Activated CD8-positive, alpha-beta memory T cell treated with anti-CD3 and anti-CD28 coated beads, Interleukin-2, amount 10 ng/mL, durations not matched to agents 7 days and 5 days (primary cell): ENCODE measurements around the gene MYOZ3. TPM values are rescaled to one million over a fixed set of nuclear protein-coding genes. Genes with fewer than 3 reads are reported as not detected.

Experiments
- ATAC-seq: fragments of 150-1000 bp; cut with Tn5 transposase; one replicate; pipeline ENCODE4 v1.10.0; 2021; ENCODE audit warnings: moderate library complexity
- CTCF ChIA-PET: fragments of 350-600 bp; sonication (Branson Sonifier 250); formaldehyde crosslinking; loops from one replicate; lab custom pipeline; 2021; ENCODE audit warnings: antibody characterized with exemption; lab: Charles Lee
- DNase-seq: peaks from one replicate; pipeline ENCODE4 v3.0.0-alpha.2; 2020
- H3K27ac Mint-ChIP-seq: one replicate; pipeline ENCODE4 v1.8.0; 2021; ENCODE audit warnings: mild to moderate bottlenecking, mixed read lengths
- H3K27me3 Mint-ChIP-seq: one replicate; pipeline ENCODE4 v1.8.0; 2021; ENCODE audit warnings: mixed read lengths
- H3K36me3 Mint-ChIP-seq: one replicate; pipeline ENCODE4 v1.8.0; 2021; ENCODE audit warnings: mild to moderate bottlenecking, mixed read lengths
- H3K4me1 Mint-ChIP-seq: one replicate; pipeline ENCODE4 v1.8.0; 2021; ENCODE audit warnings: mixed read lengths
- H3K4me3 Mint-ChIP-seq: one replicate; pipeline ENCODE4 v1.8.0; 2021; ENCODE audit warnings: mild to moderate bottlenecking, moderate library complexity, mixed read lengths
- H3K9me3 Mint-ChIP-seq: one replicate; pipeline ENCODE4 v1.8.0; 2022; ENCODE audit warnings: low read depth, mixed read lengths
- total RNA-seq, 2 experiments: library from RNA; stranded (reverse); gene quantifications; one replicate each; pipeline ENCODE4 v1.2.3, GENCODE V29; 2021

MYOZ3 gene
- total RNA-seq, 2 experiments from 2014 or later: not detected

GRCh38 chr5:150642567-150642927, 18.5 kb upstream of the MYOZ3 start:
- no peak for ATAC-seq
- H3K27me3 Mint-ChIP-seq: peaks cover 17% of the 10 kb centered on the region
- no peaks in the 10 kb centered on the region for H3K4me1 Mint-ChIP-seq
- no peaks in the 10 kb centered on the region for H3K9me3 Mint-ChIP-seq
- H3K4me3 Mint-ChIP-seq: no peak overlapping the region
- no peaks in the 10 kb centered on the region for H3K36me3 Mint-ChIP-seq
- no peak overlapping the region for H3K27ac Mint-ChIP-seq
- DNase-seq: no peak
- CTCF ChIA-PET: interaction anchor here (0.9 to 1.4 kb wide), 2 partner anchors 13 to 21 kb away, joined by 3 to 4 read pairs; no protein-coding TSS in a partner anchor

GRCh38 chr5:150642991-150643710, 17.9 kb upstream of the MYOZ3 start:
- no peak for DNase-seq
- Mint-ChIP-seq H3K27me3 (peaks cover 14% of the 10 kb centered on the region), H3K4me3 (no peak overlapping the region), H3K4me1 (no peaks in the 10 kb centered on the region), H3K9me3 (no peaks in the 10 kb centered on the region), H3K27ac (no peak overlapping the region), H3K36me3 (no peaks in the 10 kb centered on the region)
- ATAC-seq: no peak
- CTCF ChIA-PET: interaction anchor here (0.9 to 1.4 kb wide), 2 partner anchors 13 to 21 kb away, joined by 3 to 4 read pairs; no protein-coding TSS in a partner anchor

GRCh38 chr5:150644058-150644457, 17.0 kb upstream of the MYOZ3 start:
- ATAC-seq (no peak), DNase-seq (no peak)
- Mint-ChIP-seq H3K9me3 (no peaks in the 10 kb centered on the region), H3K27ac (no peak overlapping the region), H3K36me3 (no peaks in the 10 kb centered on the region), H3K27me3 (peaks cover 10% of the 10 kb centered on the region), H3K4me3 (no peak overlapping the region), H3K4me1 (no peaks in the 10 kb centered on the region)
- CTCF ChIA-PET: interaction anchor here (0.7 kb wide), 1 partner anchor 203 kb away, joined by 3 read pairs; no protein-coding TSS in a partner anchor

- Mint-ChIP-seq H3K36me3 (no peaks in the 10 kb centered on the region), H3K9me3 (no peaks in the 10 kb centered on the region), H3K27me3 (peaks cover 10% of the 10 kb centered on the region), H3K4me1 (no peaks in the 10 kb centered on the region), H3K27ac (no peak overlapping the region), H3K4me3 (no peak overlapping the region)
- ATAC-seq (no peak), DNase-seq (no peak)
- CTCF ChIA-PET: interaction anchor here (0.7 kb wide), 1 partner anchor 202 kb away, joined by 3 read pairs; no protein-coding TSS in a partner anchor
Observed at GRCh38 chr5:150644514-150644913, 16.5 kb upstream of the MYOZ3 start.

- H3K36me3 Mint-ChIP-seq: no peaks in the 10 kb centered on the region
- DNase-seq (no peak), ATAC-seq (no peak)
- peaks cover 8% of the 10 kb centered on the region for H3K27me3 Mint-ChIP-seq
- no peak overlapping the region for H3K27ac Mint-ChIP-seq
- H3K4me1 Mint-ChIP-seq: no peaks in the 10 kb centered on the region
- no peaks in the 10 kb centered on the region for H3K9me3 Mint-ChIP-seq
- no peak overlapping the region for H3K4me3 Mint-ChIP-seq
- CTCF ChIA-PET: no interaction called here
Observed at GRCh38 chr5:150645070-150645700, 15.9 kb upstream of the MYOZ3 start.

GRCh38 chr5:150647275-150648251, 13.5 kb upstream of the MYOZ3 start:
- Mint-ChIP-seq H3K9me3 (no peaks in the 10 kb centered on the region), H3K27me3 (peaks cover 8% of the 10 kb centered on the region), H3K27ac (no peak overlapping the region), H3K4me1 (no peaks in the 10 kb centered on the region), H3K36me3 (no peaks in the 10 kb centered on the region), H3K4me3 (no peak overlapping the region)
- DNase-seq (no peak), ATAC-seq (no peak)
- CTCF ChIA-PET: no interaction called here

- H3K4me1 Mint-ChIP-seq: no peaks in the 10 kb centered on the region
- H3K27me3 Mint-ChIP-seq: peaks cover 8% of the 10 kb centered on the region
- CTCF ChIA-PET: no interaction called here
- H3K27ac Mint-ChIP-seq: no peak overlapping the region
- DNase-seq: no peak
- H3K9me3 Mint-ChIP-seq: no peaks in the 10 kb centered on the region
- no peaks in the 10 kb centered on the region for H3K36me3 Mint-ChIP-seq
- no peak for ATAC-seq
- H3K4me3 Mint-ChIP-seq: no peak overlapping the region
Observed at GRCh38 chr5:150648294-150649107, 12.6 kb upstream of the MYOZ3 start.

- Mint-ChIP-seq H3K36me3 (no peaks in the 10 kb centered on the region), H3K4me1 (no peaks in the 10 kb centered on the region), H3K27me3 (peaks cover 7% of the 10 kb centered on the region), H3K9me3 (no peaks in the 10 kb centered on the region), H3K4me3 (no peak overlapping the region), H3K27ac (no peak overlapping the region)
- no peak for DNase-seq
- ATAC-seq: no peak
- CTCF ChIA-PET: no interaction called here
Observed at GRCh38 chr5:150649108-150650020, 11.7 kb upstream of the MYOZ3 start.

GRCh38 chr5:150650021-150651006, 10.7 kb upstream of the MYOZ3 start:
- Mint-ChIP-seq H3K27me3 (peaks cover 4% of the 10 kb centered on the region), H3K4me1 (no peaks in the 10 kb centered on the region), H3K4me3 (no peak overlapping the region), H3K36me3 (no peaks in the 10 kb centered on the region), H3K9me3 (no peaks in the 10 kb centered on the region), H3K27ac (no peak overlapping the region)
- CTCF ChIA-PET: no interaction called here
- ATAC-seq: no peak
- no peak for DNase-seq

GRCh38 chr5:150651382-150651781, 9.7 kb upstream of the MYOZ3 start:
- Mint-ChIP-seq H3K36me3 (no peaks in the 10 kb centered on the region), H3K27ac (no peak overlapping the region), H3K27me3 (peaks cover 2% of the 10 kb centered on the region), H3K4me1 (peaks cover 2% of the 10 kb centered on the region), H3K9me3 (no peaks in the 10 kb centered on the region), H3K4me3 (no peak overlapping the region)
- ATAC-seq (no peak), DNase-seq (no peak)
- CTCF ChIA-PET: interaction anchor here (1.0 to 1.1 kb wide), 2 partner anchors 96 to 106 kb away, joined by 3 read pairs; no protein-coding TSS in a partner anchor
